HG02943 (cell line): ENCODE data around the gene SV2C.
"Not testable (repeated sequence)": the region's sequence is repeated elsewhere in the genome, so short reads cannot be mapped to it uniquely, and the experiment has no call there.

Experiments
- ATAC-seq: cut with Tn5 transposase; IDR thresholded peaks from one replicate; pipeline ENCODE4 v1.9.1; 2021; ENCODE audit warnings: mild to moderate bottlenecking, low read depth, moderate library complexity; ENCODE audit not compliant: unreplicated experiment

SV2C gene

DNA sequence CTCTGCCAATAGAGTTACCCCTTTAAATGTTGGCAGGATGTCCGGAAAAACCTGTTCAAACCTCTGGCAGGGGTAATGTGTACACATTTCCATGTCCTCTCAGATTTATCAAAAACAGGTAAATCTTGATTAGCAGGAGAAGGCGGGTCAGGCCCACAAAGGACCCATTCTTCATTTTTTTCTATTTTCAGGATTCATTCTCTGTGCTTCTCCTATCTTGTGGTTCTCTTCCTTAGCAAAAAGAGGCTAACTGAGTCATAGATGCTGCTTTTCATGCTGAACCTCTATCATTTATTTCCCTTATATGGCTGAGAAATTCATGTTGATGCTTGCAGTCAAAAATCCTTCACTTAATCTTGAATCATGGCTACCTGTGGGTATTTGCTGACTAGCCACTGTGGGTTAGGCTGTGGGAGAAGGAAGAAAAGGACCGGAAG lies 207.2 kb downstream of the SV2C start:
- no peak for ATAC-seq

DNA sequence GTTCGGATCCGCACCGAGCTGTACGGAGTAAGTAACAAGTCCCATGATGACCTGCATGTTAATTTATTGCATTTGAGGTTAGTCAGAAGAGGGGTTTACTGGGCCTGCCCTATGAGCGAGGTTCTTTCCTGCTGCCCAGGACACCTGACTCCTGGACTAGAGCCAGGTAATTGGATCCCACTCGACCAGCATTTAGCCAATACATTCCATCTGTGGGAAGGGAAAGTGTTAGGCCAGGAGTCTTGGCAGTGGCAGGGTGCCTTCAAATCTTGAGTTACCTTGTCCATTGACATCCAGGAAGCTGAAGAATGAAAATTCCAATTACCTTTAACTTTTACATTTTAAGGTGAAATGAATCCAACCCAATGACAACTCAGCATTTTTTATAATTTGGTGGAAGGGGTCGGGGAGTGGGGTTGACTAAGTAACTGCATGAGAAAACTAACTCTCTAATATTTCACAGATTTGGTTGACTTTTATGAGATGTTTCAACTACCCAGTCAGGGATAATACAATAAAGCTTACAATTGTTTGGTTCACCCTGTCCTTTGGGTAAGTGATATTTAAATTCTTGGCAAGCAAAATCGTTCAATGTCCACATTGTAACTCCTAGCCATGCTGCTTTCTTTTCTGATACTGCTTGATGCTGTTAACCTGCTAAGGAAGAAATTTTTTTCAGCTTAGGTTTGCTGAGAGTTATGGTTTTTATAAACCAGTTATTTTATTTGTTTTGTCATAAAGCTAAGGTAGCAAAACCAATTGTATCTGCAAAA lies 208.3 kb downstream of the SV2C start:
- ATAC-seq: no peak

DNA sequence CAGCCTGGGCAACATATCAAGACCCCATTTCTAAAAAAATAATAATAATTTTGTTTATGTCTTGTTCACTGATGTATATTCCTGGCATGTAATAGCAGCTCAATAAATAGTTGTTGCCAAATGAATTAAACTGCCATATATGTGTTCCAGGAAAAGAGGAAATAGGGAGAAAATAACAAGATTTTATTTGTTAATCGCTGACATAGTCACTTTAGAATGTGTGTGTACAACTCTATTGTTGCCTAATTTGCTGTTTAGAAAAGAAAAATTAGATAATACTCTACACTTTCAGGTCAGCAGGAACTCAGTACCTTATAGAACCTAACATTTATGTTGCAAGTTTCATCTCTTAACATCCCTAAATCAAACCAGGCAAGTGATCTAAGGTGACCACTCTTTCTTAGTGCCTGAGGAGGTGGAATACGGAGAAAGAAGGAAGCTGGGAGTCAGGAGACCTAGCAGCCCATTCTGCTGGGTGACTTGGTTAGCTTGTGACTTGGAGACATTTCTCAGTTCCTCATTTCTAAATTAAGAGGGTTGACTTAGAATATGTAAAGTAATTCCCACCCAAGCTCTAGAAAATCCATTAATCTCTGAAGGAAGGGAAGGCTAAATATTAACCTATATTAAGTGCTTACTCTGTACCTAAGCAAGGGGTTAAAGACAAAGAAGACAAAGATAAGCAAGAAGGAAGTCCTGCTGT lies 209.6 kb downstream of the SV2C start:
- no peak for ATAC-seq

DNA sequence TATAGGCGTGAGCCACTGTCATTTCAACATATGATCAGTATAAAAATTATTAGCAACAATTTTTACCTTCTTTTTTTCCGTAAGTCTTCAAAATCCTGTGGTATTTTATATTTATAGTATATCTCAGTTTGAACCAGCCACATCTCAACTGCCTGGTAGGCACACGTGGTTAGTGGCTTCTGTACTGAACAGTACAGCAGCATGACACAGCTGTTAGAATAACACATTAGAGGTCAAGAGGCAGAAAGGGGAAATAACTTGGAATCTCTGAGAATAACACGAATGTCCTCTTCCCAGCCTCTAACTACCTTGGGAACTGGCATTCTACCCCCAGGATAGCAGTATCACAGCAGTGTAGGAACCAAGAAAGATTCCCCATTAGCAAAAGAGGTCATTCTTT lies 211.4 kb downstream of the SV2C start:
- ATAC-seq: no peak

DNA sequence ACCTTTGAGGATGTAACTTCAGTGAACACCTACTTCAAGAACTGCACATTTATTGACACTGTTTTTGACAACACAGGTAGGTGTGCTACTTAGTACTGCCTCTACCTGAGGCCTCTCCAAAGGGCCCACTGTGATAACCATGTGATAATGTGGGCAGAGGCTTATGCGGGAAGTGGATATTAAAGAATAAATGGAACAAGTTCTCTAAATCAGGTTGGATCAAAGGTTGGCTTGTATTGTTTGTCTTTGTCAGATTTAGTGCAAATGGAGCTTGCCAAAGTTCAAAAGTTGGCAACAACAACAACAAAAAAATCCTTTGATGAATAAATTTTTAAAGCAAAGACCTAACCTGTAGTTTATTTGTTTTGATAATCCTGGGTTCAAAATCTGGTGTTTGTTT lies 215.7 kb downstream of the SV2C start:
- no peak for ATAC-seq

DNA sequence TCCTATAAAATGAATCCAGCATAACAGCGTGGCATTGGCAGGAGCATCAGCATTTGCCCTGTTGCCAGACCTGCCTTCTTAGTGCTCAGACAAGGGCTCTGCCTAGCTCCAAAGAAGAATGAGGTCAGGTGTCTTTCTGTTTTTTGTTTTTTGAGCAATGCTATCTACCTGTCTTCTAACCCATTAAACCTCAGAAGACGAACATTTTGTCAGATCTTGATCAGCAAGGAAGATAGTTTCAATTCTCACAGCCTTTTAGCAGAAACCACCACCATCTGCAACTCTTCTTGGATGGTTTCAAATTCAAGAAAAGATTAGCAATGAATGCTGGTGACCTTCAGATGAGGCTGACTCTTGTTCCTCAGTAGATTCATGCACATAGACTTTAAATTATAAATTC lies 216.4 kb downstream of the SV2C start:
- ATAC-seq: no peak

DNA sequence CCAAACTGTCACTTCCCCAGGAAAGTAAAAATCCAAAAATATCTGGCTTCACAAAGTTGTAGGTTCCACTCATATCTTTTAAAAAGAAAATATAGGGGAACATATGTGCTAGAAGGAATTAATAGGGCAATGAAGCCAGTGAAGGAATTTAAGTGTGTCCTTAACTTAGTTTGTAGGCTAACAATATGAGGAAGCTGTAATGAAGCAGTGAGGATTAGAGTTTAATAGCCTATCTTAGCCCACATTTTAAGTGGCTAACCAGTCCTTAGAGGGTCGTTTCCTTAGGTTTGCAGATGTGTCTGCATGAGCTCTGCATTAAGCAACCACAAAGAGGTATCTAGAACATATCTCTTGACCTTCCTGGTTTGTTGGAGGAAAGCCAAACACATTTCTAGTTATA lies 218.7 kb downstream of the SV2C start:
- ATAC-seq: not testable (repeated sequence)

DNA sequence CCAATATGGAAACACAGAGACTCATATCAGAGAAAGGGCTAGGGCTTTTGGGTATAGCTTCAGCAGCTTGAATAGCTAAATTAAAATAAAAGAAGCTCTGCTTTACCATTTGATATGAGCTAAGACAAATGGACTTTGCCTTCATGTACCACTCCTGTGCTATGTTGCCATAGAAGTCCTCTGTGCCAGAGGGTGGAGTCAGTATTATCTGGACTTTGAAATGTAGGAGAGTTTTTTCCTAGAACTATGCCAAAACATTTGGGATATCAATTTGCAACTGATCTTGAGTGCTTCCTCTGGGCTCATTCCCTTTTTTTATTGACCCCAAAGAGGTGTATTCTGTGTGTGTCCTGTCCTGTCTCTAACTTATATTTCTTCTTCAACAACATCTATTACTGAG lies 219.5 kb downstream of the SV2C start:
- not testable (repeated sequence) for ATAC-seq

DNA sequence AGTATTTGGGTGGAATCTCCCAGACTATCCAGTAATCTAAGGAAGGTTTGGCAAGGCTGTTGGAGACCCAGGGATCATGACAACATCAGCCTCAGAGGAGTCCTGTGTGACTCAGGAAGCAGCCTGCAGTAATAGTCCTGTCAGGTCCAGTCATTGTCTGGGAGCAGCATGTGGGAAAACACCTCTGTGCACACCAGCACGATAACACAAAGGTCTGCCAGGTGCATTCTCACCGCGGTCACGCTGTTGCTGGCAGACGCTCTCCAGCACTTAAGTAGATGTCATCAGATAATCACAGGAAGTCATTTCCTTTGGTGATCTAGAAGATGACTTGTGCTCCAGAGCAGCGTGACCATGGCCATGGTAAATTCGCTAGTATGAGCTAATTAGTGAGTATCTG lies 220.7 kb downstream of the SV2C start:
- no peak for ATAC-seq

DNA sequence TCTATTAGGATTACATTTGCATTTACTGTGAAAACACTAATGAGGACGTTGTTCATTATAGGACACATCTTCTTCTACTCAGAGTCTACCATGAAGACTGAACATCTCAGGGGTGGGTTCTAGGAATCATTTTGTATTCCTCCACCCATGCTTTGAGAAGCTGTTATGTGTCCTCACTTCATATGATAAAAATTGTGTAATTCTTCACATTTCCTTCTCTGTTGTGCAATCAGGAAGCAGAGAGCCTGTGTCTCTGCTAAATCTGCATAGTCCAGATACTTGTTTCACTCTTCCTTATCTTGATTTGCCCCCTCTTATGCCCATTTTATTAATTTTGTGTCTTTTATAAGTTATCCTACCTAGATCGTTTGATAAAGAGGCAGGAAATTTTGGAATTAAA lies 222.1 kb downstream of the SV2C start:
- ATAC-seq: no peak

DNA sequence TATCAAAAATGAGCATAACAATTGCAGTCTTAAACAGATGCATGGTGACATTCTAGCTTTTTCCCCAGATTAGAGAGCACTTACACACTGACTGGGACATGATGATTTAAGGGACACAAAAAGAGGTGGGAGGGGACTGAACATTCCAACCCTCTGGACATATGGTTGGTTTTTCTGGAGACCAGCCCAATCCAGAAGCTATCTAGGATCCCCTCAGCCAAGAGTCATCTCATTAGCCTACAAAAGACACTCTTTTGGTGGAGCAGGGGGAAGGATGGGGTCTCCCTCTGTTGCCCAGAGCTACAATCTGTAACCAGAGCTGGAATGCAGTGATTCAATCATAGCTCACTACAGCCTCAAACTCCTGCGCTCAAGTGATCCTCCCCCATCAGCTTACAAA lies 222.6 kb downstream of the SV2C start:
- ATAC-seq: no peak

DNA sequence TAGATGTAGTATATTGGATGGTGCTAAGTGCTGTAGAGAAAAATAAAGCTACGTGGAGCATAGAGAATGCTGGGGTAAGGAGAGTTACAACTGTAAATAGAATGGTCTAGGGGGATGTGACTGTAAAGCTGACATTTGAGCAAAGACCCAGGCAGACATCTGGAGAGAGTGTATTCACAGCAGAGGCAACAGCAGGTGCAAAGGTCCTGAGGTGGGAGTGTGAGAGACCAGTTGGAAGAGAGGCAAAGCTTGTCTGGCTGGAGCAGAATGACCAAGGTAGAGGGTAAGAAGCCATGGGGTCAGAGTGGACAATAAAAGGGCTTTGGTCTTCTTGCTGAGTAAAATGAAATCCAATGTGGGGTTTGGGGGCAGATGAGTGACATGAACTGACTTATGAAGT lies 227.0 kb downstream of the SV2C start:
- ATAC-seq: no peak

DNA sequence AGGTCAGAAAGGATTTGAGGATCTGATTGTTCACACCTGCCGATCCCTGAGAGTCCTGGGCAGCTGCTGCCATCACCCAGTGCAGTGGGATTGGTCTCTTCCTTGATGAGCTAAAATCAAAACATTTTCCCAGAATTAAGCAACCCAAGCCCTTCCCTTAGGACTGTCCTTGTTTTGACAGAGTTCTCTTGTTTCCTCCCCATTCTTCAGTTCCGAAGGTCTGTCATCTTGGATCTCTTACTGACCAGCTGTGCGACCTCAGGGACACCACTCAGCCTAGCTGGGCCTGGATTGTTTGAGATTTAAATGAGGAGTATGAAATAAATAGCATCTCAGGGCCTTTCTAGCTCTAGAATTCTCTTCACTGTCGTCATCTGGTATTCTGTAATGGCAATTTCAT lies 229.6 kb downstream of the SV2C start:
- ATAC-seq: no peak

DNA sequence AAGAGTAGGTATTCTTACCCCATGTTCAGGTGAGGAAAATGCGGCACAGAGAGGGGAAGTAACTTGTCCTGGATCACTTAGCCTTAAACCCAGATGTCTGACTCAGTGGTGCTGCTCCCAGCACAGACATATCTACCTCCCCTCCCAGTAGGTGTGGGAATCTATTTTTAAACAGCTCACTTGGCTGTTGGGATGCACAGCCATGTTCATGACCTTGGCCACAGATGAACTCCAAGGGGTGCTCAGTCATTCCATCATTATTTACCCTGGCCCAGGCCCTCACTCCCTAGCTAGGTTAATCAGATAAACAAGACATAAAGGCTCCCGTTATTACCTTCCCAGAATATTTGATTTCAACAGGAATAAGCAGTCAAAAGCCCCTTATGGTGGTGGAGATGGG lies 231.5 kb downstream of the SV2C start:
- no peak for ATAC-seq

DNA sequence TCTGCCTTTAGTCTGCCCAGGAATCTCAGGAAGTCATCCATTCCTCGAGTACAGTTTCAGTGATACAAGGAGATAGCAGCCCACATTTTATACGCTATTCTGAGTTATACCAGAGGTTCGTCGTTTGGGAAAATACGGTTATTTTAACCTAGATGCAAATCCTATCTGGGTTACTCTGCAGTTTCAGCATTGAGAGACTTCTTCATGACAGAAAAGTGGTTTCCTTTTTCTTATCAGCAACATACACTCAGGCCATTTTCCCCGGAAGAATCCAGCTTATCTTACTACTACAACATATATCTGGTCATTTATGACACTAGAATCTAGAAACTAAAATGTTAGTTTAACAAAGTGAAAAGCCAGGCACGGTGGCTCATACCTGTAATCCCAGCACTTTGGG lies 236.5 kb downstream of the SV2C start:
- no peak for ATAC-seq

DNA sequence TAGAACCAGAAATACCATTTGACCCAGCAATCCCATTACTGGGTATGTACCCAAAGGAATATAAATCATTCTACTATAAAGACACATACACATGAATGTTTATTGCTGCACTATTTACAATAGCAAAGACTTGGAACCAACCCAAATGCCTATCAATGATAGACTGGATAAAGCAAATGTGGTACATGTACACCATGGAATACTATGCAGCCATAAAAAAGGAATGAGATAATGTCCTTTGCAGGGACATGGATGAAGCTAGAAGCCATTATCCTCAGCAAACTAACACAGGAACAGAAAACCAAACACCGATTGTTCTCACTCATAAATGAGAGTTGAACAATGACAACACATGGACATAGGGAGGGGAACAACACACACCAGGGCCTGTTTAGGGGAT lies 240.3 kb downstream of the SV2C start:
- ATAC-seq: not testable (repeated sequence)

DNA sequence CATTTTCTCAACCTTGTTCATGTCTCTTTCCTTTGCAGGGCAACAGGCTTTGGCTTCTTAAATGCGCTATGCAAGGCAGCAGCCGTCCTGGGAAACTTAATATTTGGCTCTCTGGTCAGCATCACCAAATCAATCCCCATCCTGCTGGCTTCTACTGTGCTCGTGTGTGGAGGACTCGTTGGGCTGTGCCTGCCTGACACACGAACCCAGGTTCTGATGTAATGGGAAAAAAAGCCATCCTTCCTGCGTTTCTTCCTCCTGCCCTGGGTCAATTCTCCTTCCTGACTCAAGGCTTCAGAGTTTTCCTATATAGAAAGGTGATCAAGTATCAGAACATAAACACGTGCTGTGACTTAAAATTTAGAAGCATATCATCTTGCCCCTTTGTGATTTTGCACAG lies 242.1 kb downstream of the SV2C start:
- ATAC-seq: no peak

DNA sequence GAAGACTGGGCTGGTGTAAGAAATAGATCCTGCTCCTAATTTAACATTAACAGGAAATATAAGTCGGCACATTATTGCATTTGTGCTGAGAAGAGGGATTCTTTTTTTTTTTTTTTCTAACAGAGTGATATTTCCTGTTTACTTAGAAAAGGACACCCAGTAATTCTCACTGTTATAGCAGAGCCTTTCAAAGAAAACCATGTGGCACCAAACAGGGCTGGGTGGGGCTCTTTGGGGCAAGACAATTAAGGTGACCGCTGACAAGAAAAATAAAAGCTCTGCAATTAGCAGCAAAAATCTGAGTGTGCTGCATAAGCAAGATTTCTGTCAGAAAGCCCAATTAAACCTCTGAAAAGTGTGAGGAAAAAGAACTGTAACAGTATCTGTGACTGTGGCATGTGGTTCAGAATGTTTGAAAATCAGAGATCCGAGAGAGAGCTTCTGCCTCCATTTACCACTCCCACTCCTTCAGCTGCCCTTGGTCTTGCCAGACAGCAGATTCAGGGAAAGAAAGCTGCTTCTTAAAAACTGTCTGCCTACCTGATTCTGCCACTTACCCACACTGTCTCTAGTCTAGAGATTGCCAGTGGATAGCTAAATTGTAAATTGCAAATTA lies 242.8 kb downstream of the SV2C start:
- no peak for ATAC-seq

DNA sequence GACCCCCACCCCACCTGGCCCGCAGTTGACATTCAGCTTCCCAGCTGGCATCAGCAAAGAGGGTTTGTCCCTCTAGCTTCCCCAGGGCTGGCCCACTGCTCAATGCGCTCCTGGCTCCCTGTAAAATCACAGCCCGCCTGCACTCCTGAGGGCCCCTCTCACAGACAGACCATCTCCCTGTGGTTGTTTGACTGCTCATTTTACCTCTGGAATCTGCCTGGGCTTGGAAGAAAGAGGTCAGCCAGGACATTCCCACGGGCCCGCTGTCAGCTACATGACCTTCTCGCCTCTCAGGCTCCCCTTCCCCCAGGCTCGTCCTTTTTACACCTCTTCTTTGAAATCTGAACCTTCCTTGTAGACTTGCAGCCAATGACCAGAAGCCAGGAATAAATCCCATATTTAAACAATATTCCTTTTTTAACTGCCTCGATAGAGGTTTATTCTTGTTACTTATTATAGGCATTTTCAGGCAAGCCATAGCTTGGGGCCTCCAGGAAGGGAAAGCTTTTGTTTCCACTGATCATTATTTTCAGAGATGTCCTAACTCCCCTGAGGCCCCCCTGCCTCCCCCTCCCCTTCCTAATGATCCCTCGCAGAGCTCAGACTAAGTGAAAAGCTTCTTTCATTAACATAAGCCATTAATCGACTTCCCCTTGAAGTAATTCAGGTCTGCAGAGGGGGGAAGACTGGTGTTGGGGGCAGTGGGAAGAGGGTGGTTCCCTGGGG lies 243.6 kb downstream of the SV2C start:
- ATAC-seq: no peak

DNA sequence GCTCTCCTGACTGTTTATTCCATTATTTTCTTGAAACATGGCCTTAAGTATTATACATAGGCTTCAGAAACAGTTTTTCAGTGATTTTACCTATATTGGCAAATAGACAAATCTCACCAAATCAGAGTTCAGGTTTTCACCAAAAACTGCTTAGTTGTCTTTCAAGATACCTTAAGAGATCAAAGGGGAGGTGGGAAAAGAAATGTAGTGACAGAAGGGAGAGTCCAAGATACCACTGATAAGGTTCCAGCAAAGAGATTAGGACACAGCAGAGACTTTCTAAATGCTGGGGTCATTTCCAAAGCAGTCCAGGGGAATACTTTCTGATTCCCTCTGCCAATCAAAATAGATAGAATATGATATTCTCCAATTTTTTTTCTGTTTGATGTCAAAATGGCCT lies 246.2 kb downstream of the SV2C start:
- no peak for ATAC-seq

DNA sequence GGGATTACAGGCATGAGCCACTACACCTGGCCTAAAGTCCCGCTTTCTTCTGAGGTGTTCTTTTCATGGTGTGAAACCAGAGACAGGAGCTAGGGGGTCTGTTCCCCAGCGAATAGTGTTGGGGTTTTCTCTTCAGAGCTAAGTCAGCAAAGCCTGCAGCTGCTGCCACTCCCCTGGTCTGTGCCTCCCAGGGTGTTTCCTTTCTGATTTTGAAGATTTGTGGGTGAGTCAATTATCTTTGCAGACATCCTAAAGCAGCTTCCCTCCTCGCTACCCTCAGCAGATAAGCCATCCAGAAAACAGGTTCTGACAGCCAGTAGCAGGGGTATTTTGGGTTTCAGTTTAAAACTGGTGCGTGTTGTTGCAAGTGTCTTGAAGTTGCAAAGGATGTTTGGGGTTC lies 247.9 kb downstream of the SV2C start:
- ATAC-seq: no peak
